SU-DHL-6 (cell line): ENCODE results near the gene MPLKIP.

Experiments used
- EZH2phosphoT487 ChIP-seq: fragments of 200-600 bp; sonication (generic), shearing (Covaris generic); conservative IDR thresholded peaks from 2 replicates; pipeline ENCODE4 v1.6.1; 2018; ENCODE audit warnings: mild to moderate bottlenecking, antibody characterized with exemption, low read length, moderate library complexity, mixed read lengths
- TF ChIP-seq, protein P1 (sequence below): fragments of 200-600 bp; sonication (generic); IDR thresholded peaks from one replicate; pipeline ENCODE4 v1.5.1; 2017; ENCODE audit warnings: antibody characterized with exemption, mild to moderate bottlenecking, low read length, moderate library complexity; ENCODE audit not compliant: insufficient read depth, poor library complexity, severe bottlenecking

DNA sequence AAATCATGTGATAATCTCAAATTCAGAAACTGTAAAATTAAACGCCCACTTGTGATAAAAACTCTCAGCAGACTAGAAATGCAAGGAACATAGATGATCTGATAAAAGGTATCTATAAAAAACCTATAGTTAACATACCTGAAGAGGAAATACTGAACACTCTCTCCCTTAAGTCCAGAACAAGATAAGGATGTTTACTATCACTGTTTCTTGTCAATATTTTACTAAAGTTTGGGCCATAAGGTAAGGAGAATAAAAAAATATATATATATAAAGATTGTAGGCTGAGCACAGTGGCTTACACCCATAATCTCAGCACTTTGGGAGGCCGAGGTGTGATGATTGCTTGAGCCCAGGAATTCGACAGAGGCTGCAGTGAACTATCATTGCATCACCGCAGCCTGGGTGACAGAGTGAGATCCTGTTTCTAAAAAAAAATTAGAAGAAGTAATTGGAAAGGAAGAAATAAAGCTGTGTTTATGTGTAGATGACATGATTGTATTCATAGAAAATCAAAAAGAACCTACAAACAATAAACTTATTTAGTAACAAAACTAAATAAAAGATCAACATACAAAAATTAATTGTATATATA is 28.4 kb downstream of the MPLKIP start:
- TF ChIP-seq EZH2phosphoT487, result no peak
- TF ChIP-seq, protein P1, sequence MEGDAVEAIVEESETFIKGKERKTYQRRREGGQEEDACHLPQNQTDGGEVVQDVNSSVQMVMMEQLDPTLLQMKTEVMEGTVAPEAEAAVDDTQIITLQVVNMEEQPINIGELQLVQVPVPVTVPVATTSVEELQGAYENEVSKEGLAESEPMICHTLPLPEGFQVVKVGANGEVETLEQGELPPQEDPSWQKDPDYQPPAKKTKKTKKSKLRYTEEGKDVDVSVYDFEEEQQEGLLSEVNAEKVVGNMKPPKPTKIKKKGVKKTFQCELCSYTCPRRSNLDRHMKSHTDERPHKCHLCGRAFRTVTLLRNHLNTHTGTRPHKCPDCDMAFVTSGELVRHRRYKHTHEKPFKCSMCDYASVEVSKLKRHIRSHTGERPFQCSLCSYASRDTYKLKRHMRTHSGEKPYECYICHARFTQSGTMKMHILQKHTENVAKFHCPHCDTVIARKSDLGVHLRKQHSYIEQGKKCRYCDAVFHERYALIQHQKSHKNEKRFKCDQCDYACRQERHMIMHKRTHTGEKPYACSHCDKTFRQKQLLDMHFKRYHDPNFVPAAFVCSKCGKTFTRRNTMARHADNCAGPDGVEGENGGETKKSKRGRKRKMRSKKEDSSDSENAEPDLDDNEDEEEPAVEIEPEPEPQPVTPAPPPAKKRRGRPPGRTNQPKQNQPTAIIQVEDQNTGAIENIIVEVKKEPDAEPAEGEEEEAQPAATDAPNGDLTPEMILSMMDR, result no peak
